Brain pericyte (primary cell): ENCODE data around the gene NPTXR.
A peak's percentile ranks its signal among the peaks of the same experiment; 100 is the strongest.
"Not testable (repeated sequence)": the region's sequence is repeated elsewhere in the genome, so short reads cannot be mapped to it uniquely, and the experiment has no call there.

ENCODE experiments used
- DNase-seq: peaks from one replicate; pipeline ENCODE4 v3.0.0-alpha.2; 2012; ENCODE audit warnings: low read depth, low spot score

NPTXR gene

GRCh38 chr22:38831166-38831945 lies 12.5 kb downstream of the NPTXR start:
- DNase-seq = no peak

DNA sequence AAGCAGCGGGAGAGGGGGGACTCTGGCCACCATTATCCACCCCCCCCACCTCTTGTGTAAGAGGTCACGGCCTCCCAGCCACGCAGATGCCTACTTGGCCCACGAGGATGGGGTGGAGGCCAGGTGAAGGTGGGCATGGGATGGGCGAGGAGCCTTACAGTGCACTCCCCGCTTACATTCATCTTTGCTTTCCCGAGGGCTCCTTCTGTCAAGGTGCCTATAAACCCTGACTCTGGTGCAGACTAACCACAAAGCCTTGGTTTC lies 13.1 kb downstream of the NPTXR start:
- DNase-seq = no peak

GRCh38 chr22:38830026-38830844 lies 13.6 kb downstream of the NPTXR start:
- DNase-seq = no peak

GRCh38 chr22:38829485-38829884 lies 14.3 kb downstream of the NPTXR start:
- DNase-seq = no peak

GRCh38 chr22:38828616-38829205 lies 15.1 kb downstream of the NPTXR start:
- no peak for DNase-seq

DNA sequence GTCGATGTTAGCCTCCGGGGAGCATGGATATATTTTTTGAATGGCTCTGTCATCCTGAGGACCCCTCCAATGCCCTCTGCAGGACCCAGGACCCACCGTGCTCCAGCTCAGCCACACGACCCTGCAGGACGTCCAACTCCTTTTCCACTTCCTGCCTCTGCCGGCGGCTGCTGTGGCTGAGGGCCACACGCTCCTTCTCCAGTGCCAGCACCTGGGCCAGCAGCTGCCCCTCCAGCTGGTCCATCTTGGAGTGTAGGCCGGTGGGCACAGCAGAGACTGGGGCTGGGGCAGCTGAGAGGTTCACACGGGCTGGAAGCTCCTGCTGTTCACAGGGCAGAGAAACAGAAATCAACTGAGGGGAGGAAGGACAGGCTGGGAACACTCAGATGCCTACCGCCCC lies 15.6 kb downstream of the NPTXR start:
- DNase-seq = no peak

GRCh38 chr22:38827510-38827909 lies 16.3 kb downstream of the NPTXR start:
- no peak for DNase-seq

- DNase-seq = no peak
Measured at GRCh38 chr22:38826801-38827200, 17.0 kb downstream of the NPTXR start.

DNA sequence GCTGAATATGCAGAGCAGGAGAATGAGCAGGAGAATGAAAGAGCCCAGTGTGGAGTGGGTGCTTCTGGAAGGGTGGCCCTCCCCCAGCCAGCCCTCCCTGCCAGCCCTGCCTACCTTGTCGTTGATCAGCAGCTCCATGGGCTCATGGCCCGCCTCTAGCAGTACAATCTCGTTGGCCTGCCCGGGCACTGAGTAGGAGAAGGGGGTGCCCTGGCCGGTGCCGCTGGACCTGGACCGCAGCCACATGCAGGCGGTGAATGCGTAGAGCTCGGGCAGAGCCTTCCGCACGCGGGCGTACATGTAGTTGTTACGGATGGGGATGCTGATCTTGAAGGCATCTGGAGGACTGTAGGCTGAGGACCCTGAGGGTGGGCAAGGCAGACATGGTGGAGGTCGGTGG lies 17.4 kb downstream of the NPTXR start:
- no peak for DNase-seq

- peak; percentile 29 for DNase-seq
Measured at GRCh38 chr22:38824585-38824984, 19.2 kb downstream of the NPTXR start.

- DNase-seq = no peak
Measured at GRCh38 chr22:38823637-38824036, 20.2 kb downstream of the NPTXR start.

DNA sequence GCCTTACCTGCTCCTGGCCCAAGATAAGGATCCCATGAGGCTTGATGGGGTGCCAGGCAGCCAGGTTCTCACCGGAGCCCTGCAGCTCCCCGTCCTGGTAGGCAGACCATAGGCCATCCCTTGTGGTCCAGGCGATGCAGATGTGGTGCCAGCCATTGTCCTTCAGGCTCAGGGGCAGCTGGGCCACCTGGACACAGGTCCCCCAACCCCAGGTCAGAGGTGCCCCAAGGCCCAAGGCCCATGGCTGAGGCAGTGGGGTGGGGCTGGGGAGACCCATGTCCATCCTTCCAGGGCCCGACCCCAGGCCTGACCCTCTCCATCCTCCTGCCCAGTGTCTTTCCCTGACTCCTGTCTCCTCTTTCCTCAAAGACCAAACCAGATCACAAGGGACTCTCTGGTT lies 20.8 kb downstream of the NPTXR start:
- no peak for DNase-seq

DNA sequence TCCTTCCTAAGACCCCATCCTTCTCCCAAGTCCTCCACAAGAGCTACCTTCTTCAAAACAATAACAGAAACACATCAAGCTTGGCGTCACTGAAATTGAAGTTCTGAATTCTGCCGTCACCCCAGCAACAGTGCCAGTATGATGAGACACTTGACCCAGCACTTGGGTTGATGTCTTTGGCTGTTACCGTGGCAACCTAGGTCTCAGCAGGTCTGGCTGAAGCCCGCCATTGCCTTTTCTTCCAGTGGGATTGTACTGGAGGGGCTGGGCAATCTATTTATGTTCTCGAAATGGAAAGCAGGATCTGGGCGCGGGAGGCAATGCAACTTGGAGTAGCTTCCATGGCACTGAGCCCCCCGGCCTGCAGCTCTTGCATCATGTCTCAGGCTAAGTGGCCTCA lies 23.8 kb downstream of the NPTXR start:
- DNase-seq = no peak

DNA sequence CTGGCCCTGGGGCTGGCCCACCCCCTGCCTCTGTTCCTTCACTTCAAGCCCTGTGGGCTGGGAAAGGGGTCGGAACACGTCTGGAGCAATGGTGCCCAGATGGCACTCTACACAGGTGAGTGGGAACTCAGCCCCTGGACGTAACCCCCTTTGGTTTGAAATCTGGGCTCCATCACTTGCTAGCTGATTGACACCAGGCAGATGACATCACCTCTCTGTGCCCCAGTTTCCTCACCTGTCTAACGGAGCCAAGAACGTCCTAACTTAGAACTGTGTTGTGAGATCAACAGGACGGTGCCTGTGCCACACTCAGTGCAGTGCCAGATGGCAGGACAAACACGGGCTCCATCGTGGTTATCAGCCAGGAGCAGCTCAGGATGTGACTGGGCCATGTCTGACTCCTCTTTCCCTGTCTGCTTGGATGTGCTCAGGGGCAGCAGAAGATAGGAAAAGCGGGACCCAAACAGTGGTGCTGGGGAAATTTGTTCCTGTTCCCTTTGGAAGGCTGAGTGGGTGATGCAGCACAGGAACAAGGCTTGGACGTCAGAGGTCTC lies 24.4 kb downstream of the NPTXR start:
- DNase-seq = no peak

- no peak for DNase-seq
Measured at GRCh38 chr22:38817196-38817595, 26.6 kb downstream of the NPTXR start.

DNA sequence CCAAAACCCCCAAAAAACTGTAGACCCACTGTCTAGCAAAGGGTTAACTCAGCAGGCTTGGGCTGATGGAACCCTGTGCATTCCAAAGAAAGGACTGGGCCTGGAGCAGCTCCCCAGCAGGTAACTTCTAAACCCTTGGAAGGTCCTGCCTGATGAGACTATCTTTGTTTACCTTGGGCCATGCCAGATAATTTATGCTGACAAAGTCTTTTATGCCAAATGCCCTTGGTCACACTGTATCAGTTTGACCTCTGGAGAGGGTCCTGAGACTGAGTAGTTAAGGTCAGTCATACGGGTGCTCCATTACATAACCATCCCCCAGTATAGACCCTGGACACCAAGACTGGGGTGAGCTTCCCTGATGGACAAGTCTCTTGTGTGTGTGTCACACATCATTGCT lies 28.0 kb downstream of the NPTXR start:
- no peak for DNase-seq

- no peak for DNase-seq
Measured at GRCh38 chr22:38811241-38811640, 32.6 kb downstream of the NPTXR start.

DNA sequence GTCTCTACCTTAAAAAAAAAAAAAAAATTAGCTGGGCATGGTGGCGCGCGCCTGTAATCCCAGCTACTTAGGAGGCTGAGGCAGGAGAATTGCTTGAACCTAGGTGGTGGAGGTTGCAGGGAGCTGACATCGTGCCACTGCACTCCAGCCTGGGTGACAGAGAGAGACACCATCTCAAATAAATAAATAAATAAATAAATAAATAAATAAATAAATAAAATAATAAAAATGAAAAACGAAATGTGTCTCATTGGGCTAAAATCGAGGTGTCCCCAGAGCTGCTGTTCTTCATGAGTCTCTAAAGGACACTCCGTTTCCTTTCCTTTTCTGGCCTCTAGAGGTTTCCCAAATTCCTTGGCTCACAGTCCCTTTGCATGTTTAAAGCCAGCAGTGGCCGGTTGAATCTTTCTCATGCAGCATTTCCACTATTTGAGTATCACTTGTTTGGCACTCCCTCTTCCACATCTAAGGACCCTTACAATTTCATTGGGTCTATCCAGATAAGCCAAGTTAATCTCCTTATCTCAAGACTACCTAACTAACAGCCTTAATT lies 38.7 kb downstream of the NPTXR start:
- not testable (repeated sequence) for DNase-seq

GRCh38 chr22:38802671-38803121 lies 41.1 kb downstream of the NPTXR start:
- peak; percentile 36 for DNase-seq

- no peak for DNase-seq
Measured at GRCh38 chr22:38799265-38800002, 44.4 kb downstream of the NPTXR start.

DNA sequence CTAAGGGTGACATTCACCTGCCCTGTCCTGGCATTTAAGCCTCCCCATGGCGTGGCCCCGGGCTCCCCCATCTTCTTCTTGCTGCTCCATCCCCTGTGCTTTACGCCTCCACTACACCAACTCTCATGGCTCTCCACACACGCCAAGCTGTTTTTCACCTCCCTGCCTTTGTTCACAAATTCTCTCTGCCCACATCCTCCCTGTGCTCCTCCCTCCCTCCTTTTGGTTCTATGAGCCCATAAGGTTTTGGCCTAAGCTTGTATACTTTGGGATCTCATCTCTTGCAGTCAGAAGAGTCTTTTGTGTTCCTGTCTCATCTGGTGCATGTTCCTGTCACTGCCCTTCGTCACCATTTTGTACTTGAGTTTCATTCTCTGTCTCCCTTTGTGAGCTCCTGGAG lies 45.3 kb downstream of the NPTXR start:
- DNase-seq = no peak
